ENCODE data around the gene LIMK1.

- TF ChIP-seq CTCF (IDR thresholded peaks at IDR 0.05; ENCODE audit: borderline replicate concordance, extremely low read depth, low read length, poor library complexity, severe bottlenecking) (no peak), EZH2 (IDR thresholded peaks at IDR 0.05; ENCODE audit: borderline replicate concordance, low read depth, low read length, severe bottlenecking) (no peak)
Observed at GRCh38 chr7:74069086-74069541, 14.5 kb upstream of the LIMK1 start.

All from DND-41 (cell line).